ENCODE data around the gene CTBP2.

Gene CTBP2

DNA sequence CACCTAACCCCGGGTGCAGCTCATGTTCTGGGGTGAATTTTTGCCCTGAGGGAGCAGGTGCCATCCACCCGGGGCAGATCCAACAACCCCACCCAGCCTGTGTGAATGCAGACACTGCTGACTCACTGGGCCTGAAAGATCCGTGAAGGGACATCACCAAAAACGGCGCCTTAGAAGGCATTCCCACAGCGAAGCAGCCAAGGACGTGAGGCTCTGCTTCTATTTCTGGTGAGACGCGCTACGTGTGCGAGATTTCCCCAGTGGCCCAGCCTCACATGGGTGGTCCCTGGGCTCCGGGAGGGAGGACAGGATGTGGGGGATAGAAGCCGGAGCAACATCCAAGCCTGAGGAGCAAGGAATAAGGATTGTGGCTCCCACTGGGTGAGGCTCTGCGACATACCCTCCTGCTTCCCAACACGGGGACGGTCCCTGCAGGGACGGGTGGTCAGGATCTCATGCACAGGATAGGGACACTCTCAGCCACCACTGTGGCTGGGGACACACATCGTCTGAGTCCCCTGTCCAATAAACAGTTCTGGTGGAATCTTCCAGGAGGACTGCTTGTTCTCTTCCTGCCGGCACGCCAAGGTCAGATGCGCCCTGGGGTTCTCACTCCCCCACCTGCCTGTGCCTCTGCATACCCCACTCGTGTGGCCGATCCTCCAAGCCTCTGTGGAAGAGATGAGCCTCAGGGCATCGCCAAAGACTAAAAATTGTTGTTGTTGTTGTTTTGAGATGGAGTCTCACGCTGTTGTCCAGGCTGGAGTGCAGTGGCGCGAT is 148.2 kb downstream of the CTBP2 start:
- TF ChIP-seq EZH2 (optimal IDR thresholded peaks at IDR 0.05; ENCODE audit: low read depth, low read length) (no peak), EZH2phosphoT487 (IDR thresholded peaks at IDR 0.05; ENCODE audit: low read length) (no peak)
- TF ChIP-seq, protein P1, sequence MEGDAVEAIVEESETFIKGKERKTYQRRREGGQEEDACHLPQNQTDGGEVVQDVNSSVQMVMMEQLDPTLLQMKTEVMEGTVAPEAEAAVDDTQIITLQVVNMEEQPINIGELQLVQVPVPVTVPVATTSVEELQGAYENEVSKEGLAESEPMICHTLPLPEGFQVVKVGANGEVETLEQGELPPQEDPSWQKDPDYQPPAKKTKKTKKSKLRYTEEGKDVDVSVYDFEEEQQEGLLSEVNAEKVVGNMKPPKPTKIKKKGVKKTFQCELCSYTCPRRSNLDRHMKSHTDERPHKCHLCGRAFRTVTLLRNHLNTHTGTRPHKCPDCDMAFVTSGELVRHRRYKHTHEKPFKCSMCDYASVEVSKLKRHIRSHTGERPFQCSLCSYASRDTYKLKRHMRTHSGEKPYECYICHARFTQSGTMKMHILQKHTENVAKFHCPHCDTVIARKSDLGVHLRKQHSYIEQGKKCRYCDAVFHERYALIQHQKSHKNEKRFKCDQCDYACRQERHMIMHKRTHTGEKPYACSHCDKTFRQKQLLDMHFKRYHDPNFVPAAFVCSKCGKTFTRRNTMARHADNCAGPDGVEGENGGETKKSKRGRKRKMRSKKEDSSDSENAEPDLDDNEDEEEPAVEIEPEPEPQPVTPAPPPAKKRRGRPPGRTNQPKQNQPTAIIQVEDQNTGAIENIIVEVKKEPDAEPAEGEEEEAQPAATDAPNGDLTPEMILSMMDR (IDR thresholded peaks at IDR 0.05; ENCODE audit: low read length), result no peak
- Histone ChIP-seq H3K36me3 (replicated peaks; ENCODE audit: insufficient read depth, low read length) (no peaks in the 10 kb centered on the region), H3K27ac (ENCODE audit: low read length) (no peak overlapping the region), H3K79me2 (ENCODE audit: low read length) (no peaks in the 10 kb centered on the region), H3F3A (ENCODE audit: insufficient read depth, low read length) (no peaks in the 10 kb centered on the region), H3K27me3 (replicated peaks; ENCODE audit: insufficient read depth, low read length) (peaks cover 98% of the 10 kb centered on the region), H3K9ac (ENCODE audit: low read length) (no peak overlapping the region), H3K9me3 (replicated peaks; ENCODE audit: insufficient read depth, low read length) (no peaks in the 10 kb centered on the region), H4K20me1 (ENCODE audit: insufficient read depth, low read length) (no peaks in the 10 kb centered on the region), H3K4me3 (ENCODE audit: low read length) (no peak overlapping the region), H2AFZ (ENCODE audit: low read length) (no peak overlapping the region), H3K4me1 (ENCODE audit: low read length) (no peaks in the 10 kb centered on the region), H3K9me2 (replicated peaks; ENCODE audit: insufficient read depth, low read length) (no peaks in the 10 kb centered on the region), H3K4me2 (ENCODE audit: low read depth, low read length) (no peak overlapping the region)
- DNase-seq, result no peak

GRCh38 chr10:125011171-125011925 is 149.0 kb downstream of the CTBP2 start:
- Histone ChIP-seq H3K9ac (ENCODE audit: low read length) (no peak overlapping the region), H3K9me3 (replicated peaks; ENCODE audit: insufficient read depth, low read length) (no peaks in the 10 kb centered on the region), H3K79me2 (ENCODE audit: low read length) (no peaks in the 10 kb centered on the region), H3K9me2 (replicated peaks; ENCODE audit: insufficient read depth, low read length) (no peaks in the 10 kb centered on the region), H2AFZ (ENCODE audit: low read length) (no peak overlapping the region), H3K4me1 (ENCODE audit: low read length) (no peaks in the 10 kb centered on the region), H3K4me2 (ENCODE audit: low read depth, low read length) (no peak overlapping the region), H3K36me3 (replicated peaks; ENCODE audit: insufficient read depth, low read length) (no peaks in the 10 kb centered on the region), H3K27ac (ENCODE audit: low read length) (no peak overlapping the region), H3K27me3 (replicated peaks; ENCODE audit: insufficient read depth, low read length) (peaks cover 98% of the 10 kb centered on the region), H3K4me3 (ENCODE audit: low read length) (no peak overlapping the region), H3F3A (ENCODE audit: insufficient read depth, low read length) (no peaks in the 10 kb centered on the region), H4K20me1 (ENCODE audit: insufficient read depth, low read length) (no peaks in the 10 kb centered on the region)
- DNase-seq, result no peak
- TF ChIP-seq, protein P1 (IDR thresholded peaks at IDR 0.05; ENCODE audit: low read length), result no peak
- TF ChIP-seq EZH2 (optimal IDR thresholded peaks at IDR 0.05; ENCODE audit: low read depth, low read length) (no peak), EZH2phosphoT487 (IDR thresholded peaks at IDR 0.05; ENCODE audit: low read length) (no peak)

DNA sequence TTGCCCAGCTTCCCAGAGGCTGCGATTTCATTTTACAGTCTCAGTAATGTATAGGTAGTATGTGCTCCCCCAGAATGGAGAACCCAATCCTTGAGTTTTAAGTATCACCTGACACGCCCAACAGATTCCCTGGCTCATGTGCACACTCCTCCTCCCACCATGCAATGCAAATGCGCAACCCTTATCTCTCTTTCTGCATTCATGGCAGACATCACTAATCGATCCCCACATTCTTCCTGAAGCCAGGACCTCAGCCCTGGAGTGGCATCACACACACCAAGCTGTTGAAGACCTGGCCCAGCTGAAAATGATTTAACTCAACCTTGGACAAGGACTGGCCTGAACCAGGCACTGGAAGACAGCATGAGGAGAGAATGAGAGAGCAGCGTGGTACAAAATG is 150.0 kb downstream of the CTBP2 start:
- H3K79me2 ChIP-seq (ENCODE audit: low read length), result no peaks in the 10 kb centered on the region
- no peaks in the 10 kb centered on the region for H3K36me3 ChIP-seq (replicated peaks; ENCODE audit: insufficient read depth, low read length)

More for the DNA sequence above, 150.0 kb downstream of the CTBP2 start:
- H3K4me1 ChIP-seq (ENCODE audit: low read length), result no peaks in the 10 kb centered on the region
- no peak for DNase-seq
- TF ChIP-seq EZH2 (optimal IDR thresholded peaks at IDR 0.05; ENCODE audit: low read depth, low read length) (no peak), EZH2phosphoT487 (IDR thresholded peaks at IDR 0.05; ENCODE audit: low read length) (no peak)
- TF ChIP-seq, protein P1 (IDR thresholded peaks at IDR 0.05; ENCODE audit: low read length), result no peak
- no peak overlapping the region for H2AFZ ChIP-seq (ENCODE audit: low read length)
- H3K4me2 ChIP-seq (ENCODE audit: low read depth, low read length), result no peak overlapping the region
- no peaks in the 10 kb centered on the region for H3K9me3 ChIP-seq (replicated peaks; ENCODE audit: insufficient read depth, low read length)
- H3K9ac ChIP-seq (ENCODE audit: low read length), result no peak overlapping the region
- no peaks in the 10 kb centered on the region for H3F3A ChIP-seq (ENCODE audit: insufficient read depth, low read length)
- no peaks in the 10 kb centered on the region for H3K9me2 ChIP-seq (replicated peaks; ENCODE audit: insufficient read depth, low read length)
- peaks cover 97% of the 10 kb centered on the region for H3K27me3 ChIP-seq (replicated peaks; ENCODE audit: insufficient read depth, low read length)
- H4K20me1 ChIP-seq (ENCODE audit: insufficient read depth, low read length), result no peaks in the 10 kb centered on the region
- no peak overlapping the region for H3K4me3 ChIP-seq (ENCODE audit: low read length)
- no peak overlapping the region for H3K27ac ChIP-seq (ENCODE audit: low read length)

Data from MM.1S (cell line).